GM18873 (cell line): ENCODE data around the gene SIRPD.

ENCODE experiments used
- ATAC-seq: cut with Tn5 transposase; IDR thresholded peaks from one replicate; pipeline ENCODE4 v1.9.1; 2021; ENCODE audit warnings: mild to moderate bottlenecking, moderate library complexity, moderate number of reproducible peaks; ENCODE audit not compliant: unreplicated experiment, low FRiP score

SIRPD gene

GRCh38 chr20:1539816-1540419 is 17.6 kb downstream of the SIRPD start:
- no peak for ATAC-seq

DNA sequence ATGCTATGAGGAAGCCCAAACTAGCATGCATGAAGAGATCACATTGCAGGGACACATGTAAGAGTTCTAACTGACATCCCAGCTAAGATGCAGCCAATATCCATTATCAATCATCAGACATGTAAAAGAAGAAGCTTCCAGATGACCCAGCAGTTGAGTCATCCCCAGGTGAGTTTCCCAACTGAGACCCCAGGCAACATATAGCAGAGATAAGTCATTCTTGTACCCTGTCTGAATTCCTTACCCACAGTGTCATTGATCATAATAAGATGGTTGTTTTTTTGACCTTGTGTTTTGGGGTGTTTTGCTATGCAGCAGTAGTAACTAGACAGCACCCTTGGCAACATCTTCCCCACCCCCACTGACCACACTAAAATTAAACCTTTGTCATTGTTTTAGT is 18.9 kb downstream of the SIRPD start:
- no peak for ATAC-seq

DNA sequence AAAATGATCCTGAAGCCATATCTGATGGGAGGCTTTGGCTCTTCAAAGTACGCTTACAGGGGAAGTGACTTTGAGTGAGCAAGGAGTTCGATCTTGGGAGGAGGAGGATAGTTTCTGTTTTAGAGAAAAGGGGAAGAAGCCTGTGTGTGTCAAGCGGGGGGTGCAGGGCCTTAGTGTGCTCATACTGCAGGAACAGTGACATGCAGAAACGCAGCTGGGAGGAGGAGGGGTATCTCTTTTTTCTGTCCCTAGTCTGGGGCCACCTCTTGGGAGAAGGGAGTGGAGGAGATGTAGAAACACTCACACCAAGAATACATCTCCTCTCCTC is 19.8 kb downstream of the SIRPD start:
- ATAC-seq: no peak

DNA sequence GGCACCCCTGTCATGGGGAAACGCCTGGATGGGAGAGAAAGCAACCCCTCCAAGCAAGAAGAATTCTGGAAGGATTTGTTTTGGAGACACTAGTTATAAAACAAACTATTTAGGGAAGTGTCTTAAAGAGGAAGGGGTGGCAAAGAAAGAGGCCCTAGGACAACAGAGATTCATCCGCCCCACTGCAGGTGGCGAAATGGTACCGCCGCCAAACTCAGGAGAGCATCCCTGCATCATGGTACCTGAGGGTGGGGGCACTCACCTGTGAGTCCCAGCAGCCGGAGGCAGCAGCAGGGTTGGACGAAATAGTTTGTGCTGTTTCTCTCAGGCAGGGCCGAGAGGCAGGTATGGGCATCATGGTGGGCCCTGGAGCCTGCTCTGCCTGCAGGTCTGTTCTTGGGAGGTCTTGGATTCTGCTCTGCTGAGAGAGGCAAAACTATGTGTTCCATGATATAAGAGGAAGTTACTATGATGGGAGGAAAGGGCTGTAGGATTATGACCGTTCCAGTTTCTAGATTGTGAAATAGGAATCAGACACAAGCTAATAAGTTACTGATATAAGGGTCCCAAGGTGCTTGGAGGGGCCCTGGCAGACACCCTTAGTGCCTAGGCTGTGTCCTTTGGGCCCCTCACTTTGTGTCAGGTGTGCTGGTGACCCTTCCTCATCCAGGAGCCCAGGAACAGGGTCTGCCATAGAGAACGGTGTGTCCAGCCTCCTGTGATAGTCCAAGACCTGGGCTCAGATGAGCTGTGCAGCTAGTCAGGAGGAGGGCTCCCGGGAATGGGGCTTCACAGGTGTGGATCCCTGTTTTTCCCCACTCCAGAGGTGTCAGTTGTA is 20.4 kb downstream of the SIRPD start:
- ATAC-seq: no peak

GRCh38 chr20:1535420-1536175 is 21.9 kb downstream of the SIRPD start:
- peak; percentile 83 for ATAC-seq

GRCh38 chr20:1534526-1534925 is 23.0 kb downstream of the SIRPD start:
- ATAC-seq: no peak

GRCh38 chr20:1533059-1533458 is 24.4 kb downstream of the SIRPD start:
- no peak for ATAC-seq

GRCh38 chr20:1528811-1529210 is 28.7 kb downstream of the SIRPD start:
- ATAC-seq: no peak

- ATAC-seq: no peak
Observed at GRCh38 chr20:1527923-1528322, 29.6 kb downstream of the SIRPD start.

DNA sequence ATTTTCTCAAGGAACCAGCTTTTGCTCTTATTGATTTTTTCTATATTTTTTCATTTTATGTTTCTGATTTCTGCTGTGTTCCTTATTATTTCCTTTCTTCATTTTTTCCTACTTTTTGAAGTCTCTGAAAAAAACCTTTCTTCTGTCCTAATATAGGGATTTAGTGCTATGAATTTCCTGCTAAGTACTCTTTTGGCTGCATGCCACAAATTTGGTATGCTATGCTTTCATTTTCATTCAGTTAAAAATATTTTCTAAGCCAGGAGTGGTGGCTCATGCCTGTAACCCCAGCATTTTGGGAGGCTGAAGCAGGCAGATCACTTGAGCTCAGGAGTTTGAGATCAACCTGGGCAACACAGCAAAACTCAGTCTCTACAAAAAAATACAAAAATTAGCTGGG is 30.6 kb downstream of the SIRPD start:
- no peak for ATAC-seq

- no peak for ATAC-seq
Observed at GRCh38 chr20:1526310-1526709, 31.2 kb downstream of the SIRPD start.

DNA sequence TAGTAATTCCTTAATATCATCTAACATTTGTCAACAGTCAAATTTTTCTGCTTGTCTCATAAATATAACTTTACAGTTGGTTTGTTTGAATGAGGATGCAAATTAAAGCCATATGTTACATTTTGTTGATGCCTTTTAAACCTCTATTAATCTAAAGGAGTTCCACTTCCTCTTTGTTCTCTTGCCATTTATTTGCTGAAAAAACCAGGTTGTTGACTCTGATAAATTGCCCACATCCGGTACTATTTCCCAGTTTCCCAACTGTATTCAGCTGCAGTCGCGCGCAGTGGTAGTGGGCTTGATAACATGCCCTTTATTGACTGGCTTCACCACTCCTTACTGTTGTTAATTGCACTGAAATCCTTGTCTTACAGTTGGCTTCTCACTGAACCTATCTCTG is 33.5 kb downstream of the SIRPD start:
- ATAC-seq: no peak

GRCh38 chr20:1517010-1517409 is 40.5 kb downstream of the SIRPD start:
- no peak for ATAC-seq

GRCh38 chr20:1513801-1514200 is 43.7 kb downstream of the SIRPD start:
- no peak for ATAC-seq

GRCh38 chr20:1509237-1509636 is 48.3 kb downstream of the SIRPD start:
- no peak for ATAC-seq

DNA sequence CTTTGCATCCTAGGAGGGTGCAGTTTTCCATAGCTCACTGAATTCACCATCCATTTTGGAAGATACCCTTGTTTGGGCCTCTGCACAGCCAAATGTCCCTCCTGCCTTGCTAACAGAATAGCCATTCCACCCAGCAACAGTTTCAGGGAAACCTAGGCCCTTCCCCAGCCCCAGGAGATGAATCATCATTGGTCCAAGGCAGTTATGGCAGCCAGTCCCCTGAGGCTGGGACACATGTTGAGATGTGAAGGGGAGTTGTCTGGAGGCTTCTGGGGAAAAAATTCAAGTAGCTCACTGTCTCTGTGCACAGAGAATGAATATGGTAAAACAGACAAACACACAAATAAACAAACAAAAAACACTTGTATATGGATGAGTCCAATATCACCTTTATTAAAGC is 48.9 kb downstream of the SIRPD start:
- no peak for ATAC-seq

- ATAC-seq: no peak
Observed at GRCh38 chr20:1507276-1507675, 50.2 kb downstream of the SIRPD start.

DNA sequence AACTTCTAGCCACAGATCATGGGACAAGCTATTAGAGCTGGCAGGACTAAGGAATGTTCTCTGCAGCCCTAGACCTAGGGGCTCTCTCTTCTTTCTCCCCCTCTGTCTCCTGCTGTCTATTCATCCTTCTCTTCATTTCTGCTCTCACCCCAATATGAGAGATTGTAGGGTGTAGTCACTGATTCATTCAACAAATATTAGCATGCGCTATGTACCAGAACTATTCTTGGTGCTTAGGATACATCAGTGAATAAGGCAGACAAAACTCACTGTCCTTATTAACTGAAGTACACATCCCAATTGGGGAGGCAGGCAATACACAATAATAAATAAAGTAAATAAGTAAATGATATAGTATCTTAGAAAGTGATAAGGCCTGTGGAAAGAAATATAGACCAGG is 51.6 kb downstream of the SIRPD start:
- ATAC-seq: no peak

- no peak for ATAC-seq
Observed at GRCh38 chr20:1505361-1505760, 52.1 kb downstream of the SIRPD start.

- ATAC-seq: peak; percentile 92
Observed at GRCh38 chr20:1503564-1504227, 53.8 kb downstream of the SIRPD start.

DNA sequence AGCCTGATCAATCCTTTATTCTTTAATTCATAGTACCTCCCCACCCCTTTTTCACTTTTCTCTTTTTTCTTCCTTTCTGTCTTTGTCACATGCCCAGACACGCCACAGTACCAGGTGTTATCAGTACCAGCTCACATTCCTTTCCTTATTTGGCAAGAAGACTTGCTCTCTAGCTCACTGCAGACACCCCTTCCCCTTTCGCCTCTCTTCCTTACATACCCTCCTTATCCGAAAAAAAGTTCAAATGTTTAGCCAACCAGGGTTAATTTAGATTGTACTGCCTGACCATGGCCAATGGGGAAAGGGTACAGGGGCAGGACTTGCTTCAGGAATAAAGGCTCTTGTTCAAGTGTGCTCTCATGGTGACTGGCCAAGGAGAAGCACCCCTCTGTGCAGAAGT is 57.0 kb downstream of the SIRPD start:
- no peak for ATAC-seq
